BE2C (cell line): ENCODE measurements around the gene ALDH6A1.

ENCODE experiments used
- DNase-seq: peaks from one replicate; pipeline ENCODE4 v3.0.0-alpha.2; 2020
- H3K27me3 ChIP-seq: fragments of 250-450 bp; sonication (Bioruptor Pico); 2 replicates; pipeline ENCODE4 v1.5.1; 2020; ENCODE audit warnings: mild to moderate bottlenecking
- H3K36me3 ChIP-seq: fragments of 250-450 bp; sonication (Bioruptor Pico); 2 replicates; pipeline ENCODE4 v1.5.1; 2020; ENCODE audit warnings: mild to moderate bottlenecking
- H3K4me1 ChIP-seq: fragments of 250-450 bp; sonication (Bioruptor Pico); 2 replicates; pipeline ENCODE4 v1.5.1; 2020
- H3K4me3 ChIP-seq: 2 replicates; pipeline ENCODE4 v1.5.1; 2011; ENCODE audit warnings: low read depth, low read length
- H3K9me3 ChIP-seq: fragments of 250-450 bp; sonication (Bioruptor Pico); 2 replicates; pipeline ENCODE4 v1.5.1; 2020
- TF ChIP-seq, protein P1 (sequence below): IDR thresholded peaks from 2 replicates; pipeline ENCODE4 v1.5.1; 2012; ENCODE audit warnings: mild to moderate bottlenecking, low read depth, low read length

ALDH6A1 gene

DNA sequence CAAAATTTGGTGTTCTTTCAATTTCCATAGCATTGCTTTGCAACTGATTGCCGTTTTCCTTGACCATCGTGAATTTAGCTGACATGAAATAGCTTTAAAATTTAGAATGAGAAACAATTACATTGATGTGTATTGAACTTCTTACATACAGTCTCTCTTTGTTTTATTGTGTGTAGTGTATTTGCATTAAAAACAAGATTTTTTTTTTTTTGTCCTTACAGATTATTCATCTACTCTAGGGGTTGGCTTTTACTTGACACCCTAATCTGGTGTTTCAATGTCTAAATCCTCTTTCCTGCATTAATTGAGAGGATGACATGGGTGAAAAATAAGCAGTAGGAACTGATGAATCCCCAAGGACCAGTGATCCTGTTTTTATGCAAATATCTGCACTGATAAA lies 21.1 kb upstream of the ALDH6A1 start:
- TF ChIP-seq, protein P1, sequence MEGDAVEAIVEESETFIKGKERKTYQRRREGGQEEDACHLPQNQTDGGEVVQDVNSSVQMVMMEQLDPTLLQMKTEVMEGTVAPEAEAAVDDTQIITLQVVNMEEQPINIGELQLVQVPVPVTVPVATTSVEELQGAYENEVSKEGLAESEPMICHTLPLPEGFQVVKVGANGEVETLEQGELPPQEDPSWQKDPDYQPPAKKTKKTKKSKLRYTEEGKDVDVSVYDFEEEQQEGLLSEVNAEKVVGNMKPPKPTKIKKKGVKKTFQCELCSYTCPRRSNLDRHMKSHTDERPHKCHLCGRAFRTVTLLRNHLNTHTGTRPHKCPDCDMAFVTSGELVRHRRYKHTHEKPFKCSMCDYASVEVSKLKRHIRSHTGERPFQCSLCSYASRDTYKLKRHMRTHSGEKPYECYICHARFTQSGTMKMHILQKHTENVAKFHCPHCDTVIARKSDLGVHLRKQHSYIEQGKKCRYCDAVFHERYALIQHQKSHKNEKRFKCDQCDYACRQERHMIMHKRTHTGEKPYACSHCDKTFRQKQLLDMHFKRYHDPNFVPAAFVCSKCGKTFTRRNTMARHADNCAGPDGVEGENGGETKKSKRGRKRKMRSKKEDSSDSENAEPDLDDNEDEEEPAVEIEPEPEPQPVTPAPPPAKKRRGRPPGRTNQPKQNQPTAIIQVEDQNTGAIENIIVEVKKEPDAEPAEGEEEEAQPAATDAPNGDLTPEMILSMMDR = no peak
- H3K36me3 ChIP-seq = peaks cover 5% of the 10 kb centered on the region
- H3K4me3 ChIP-seq = no peak overlapping the region
- H3K27me3 ChIP-seq = no peaks in the 10 kb centered on the region
- DNase-seq = no peak
- H3K9me3 ChIP-seq = no peaks in the 10 kb centered on the region
- no peaks in the 10 kb centered on the region for H3K4me1 ChIP-seq

DNA sequence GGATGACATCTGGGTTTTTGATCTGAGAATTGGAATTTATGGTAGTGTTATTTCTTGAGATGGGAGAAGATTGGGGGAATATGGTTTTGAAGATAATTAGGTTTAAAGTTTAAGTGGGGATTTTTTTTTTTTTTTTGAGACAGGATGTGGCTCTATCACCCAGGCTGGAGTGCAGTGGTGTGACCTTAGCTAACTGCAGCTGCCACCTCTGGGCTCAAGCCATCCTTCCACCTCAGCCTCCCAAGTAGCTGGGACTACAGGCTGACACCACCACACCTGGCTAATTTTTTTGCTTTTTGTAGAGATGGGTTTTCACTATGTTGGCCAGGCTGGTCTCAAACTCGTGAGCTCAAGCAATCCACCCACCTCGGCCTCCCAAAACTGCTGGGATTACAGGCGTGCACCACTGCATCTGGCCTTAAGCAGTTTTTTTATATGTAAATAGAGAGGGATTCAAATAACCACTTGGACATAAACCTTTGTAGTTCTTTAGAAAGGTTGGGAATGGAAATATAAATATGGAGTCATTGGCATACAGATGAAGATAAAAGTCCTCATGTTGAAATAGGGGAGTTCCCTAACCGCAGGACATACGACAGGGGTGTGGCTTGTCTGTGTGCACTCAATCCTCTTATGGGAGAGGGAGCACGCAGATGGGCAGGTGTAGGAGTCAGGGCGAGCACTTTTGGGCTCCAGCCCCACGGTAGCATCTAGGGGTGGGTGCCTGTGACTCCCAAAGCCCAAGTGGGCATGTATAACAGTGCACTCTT lies 5.2 kb upstream of the ALDH6A1 start:
- TF ChIP-seq, protein P1 = no peak

DNA sequence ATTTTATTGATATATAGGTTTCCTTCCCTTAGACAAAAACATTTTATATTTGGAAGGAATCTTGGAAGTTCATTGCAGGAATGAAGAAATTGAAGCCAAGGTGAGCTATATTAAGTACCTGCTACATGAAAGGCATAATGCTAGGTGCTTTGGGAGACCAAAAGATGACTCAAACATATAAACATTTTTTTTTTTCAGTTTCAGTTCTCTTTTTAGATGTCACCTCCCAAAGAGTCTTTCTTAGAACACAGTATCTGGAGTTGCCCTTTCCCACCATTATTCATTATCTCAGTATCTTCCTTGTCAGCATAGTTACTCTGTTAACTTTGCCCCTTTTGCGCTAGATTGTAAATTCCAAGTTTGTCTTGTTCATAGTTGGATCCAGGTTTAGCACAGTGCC lies 1.6 kb upstream of the ALDH6A1 start:
- Histone ChIP-seq H3K4me1 (no peaks in the 10 kb centered on the region), H3K9me3 (no peaks in the 10 kb centered on the region), H3K27me3 (no peaks in the 10 kb centered on the region), H3K36me3 (no peaks in the 10 kb centered on the region), H3K4me3 (peak overlapping the region; percentile 80)
- TF ChIP-seq, protein P1 = no peak
- no peak for DNase-seq

More for the DNA sequence above, 5.2 kb upstream of the ALDH6A1 start:
- H3K36me3 ChIP-seq = no peaks in the 10 kb centered on the region
- DNase-seq = no peak
- H3K4me1 ChIP-seq = no peaks in the 10 kb centered on the region
- no peak overlapping the region for H3K4me3 ChIP-seq
- no peaks in the 10 kb centered on the region for H3K9me3 ChIP-seq
- no peaks in the 10 kb centered on the region for H3K27me3 ChIP-seq

DNA sequence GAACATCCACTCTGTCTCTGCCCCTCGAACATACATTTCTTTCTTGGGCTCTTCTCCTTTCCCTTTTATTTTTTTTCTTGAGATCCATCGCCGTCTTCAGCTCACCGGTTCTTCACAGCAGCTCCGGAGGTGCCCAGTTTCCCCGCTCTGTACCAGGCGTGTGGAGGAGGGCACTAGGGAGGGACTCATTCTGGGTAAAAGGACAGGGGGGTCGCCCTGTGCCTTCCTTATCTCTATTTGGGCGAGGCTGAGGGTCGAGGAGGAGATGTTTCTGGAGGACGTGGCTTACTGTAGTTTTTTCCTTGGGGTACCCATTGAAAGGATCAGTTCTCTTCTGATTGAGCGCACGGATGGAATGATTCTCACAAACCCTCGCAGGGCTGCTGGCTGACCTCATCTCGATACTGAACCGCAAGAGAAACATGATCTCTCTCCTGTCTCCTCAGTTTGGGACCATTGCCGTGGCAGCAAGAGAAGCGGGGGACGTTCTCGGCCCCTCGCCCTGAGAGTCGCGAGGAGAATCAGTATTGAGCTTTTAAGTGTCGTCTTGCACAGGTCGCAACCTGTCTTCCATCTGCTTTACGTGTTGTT lies 889 bp upstream of the ALDH6A1 start:
- Histone ChIP-seq H3K4me3 (peak overlapping the region; percentile 80), H3K4me1 (no peaks in the 10 kb centered on the region), H3K36me3 (no peaks in the 10 kb centered on the region), H3K27me3 (no peaks in the 10 kb centered on the region), H3K9me3 (no peaks in the 10 kb centered on the region)
- no peak for DNase-seq
- TF ChIP-seq, protein P1 = no peak

DNA sequence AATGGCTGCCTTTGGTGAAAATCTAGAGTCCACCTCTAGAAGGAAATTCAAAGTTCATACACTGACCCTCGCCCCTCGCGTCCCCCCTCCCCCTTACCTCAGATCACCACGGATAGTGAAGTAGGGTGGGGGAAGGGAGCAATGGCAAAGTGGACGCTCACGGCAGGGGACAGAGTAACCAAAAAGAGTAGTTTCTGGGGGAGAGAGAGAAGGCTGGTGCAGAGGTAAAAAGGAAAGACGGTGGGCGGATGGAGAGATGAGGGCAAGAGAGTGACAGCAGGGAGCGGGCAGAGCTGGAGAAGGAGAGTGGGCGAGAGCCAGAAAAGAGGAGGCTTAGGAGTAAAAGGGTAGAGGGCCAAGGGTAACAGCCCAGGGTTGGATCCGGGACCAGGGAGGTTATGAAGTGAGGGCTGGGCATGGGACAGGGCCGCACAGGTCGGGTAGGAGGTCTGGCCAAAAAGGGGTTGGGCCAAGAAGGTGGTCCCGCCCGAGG lies 423 bp downstream of the ALDH6A1 start:
- Histone ChIP-seq H3K4me1 (no peaks in the 10 kb centered on the region), H3K36me3 (no peaks in the 10 kb centered on the region), H3K9me3 (no peaks in the 10 kb centered on the region), H3K4me3 (peak overlapping the region; percentile 80), H3K27me3 (no peaks in the 10 kb centered on the region)
- DNase-seq = no peak
- TF ChIP-seq, protein P1 = no peak

DNA sequence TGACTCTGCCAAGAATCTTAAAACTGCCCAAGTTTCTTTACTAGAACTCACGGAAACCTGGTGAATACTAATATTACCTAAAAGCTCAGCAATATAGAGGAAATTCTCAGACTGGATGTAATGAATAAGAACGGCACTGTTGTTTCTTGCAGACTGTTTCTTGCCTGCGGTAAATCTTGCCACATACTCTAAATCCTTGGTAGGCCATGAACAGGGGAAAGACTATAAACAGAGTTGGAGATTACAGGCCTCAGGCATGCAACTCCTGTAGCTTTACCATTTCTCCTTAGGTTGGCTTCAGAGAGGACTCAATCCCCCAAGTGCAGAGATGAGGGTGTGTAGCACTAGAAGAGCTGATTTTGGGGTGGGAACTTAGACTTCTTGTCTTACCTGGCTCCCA lies 1.1 kb downstream of the ALDH6A1 start:
- H3K4me3 ChIP-seq = no peak overlapping the region
- TF ChIP-seq, protein P1 = no peak
- no peaks in the 10 kb centered on the region for H3K4me1 ChIP-seq
- no peaks in the 10 kb centered on the region for H3K27me3 ChIP-seq
- H3K36me3 ChIP-seq = no peaks in the 10 kb centered on the region
- DNase-seq = no peak
- H3K9me3 ChIP-seq = no peaks in the 10 kb centered on the region
